OCI-M2 (cell line): Measurements from ENCODE around the gene IGSF9B.

Source experiments
- DNase-seq: peaks from one replicate; lab custom pipeline; 2025; ENCODE audit not compliant: unreplicated experiment; lab: John Stamatoyannopoulos, UW

IGSF9B gene

DNA sequence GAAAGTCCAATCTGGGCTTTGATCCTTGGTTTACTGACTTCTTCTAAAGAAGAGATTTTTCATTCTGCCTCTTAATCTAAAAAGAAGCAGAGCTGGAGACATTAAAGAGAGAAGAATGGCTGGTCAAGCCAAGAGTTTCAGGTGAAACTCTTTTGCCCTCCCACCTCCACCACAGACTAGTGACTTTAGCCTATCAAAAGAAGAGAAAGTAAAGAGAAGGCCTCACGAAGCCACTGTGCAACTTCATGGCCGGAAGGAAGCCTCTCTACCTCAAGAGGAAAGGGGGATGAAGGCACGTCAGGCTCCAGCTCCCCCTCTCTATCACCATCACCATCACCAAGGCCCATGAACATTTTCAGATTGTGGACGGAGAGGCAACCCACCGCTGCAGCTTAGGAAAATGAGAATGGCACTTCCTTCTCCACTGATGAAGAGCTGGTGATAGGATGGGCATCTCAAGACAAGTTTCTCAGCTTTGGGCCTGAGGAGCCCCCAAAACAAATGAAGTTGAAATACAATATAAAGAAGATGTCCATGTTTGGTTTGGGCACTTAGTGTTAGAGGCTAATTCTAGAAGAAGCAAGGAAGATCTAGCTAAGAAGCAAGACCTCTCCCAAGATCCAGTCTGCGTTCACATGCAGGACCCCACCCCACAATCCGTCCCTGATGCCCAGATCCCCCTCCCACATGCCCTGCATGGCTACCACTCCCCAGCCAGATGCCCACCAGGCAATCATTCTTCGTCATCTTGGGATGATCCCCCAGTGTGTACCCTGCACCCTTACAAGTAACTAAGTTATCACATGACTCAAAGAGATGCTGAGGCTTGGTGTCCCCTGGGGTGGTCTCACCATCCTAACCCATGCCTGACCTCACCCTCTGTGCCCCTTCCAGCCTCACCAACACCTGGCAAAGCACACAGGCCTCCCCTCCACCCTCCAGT lies 52.6 kb downstream of the IGSF9B start:
- DNase-seq, result no peak

DNA sequence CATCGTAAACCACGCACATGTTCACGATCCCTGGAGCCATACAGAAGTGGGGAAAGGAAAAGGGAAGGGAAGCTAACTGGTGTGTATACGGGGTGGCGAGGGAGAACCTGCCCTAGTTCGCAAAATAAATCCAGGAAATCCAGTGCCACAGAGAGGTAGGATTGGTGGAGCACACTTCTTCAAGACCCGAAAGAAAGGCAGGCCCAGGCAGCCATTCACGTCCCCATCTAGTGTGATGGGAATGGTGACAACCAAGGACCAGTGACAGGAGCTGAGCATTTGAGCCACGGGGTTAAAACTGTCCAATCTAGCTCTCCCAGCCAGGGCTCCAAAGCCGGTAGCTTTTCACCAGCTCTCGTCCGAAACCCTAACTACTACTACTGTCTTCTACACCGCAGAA lies 53.7 kb downstream of the IGSF9B start:
- no peak for DNase-seq

DNA sequence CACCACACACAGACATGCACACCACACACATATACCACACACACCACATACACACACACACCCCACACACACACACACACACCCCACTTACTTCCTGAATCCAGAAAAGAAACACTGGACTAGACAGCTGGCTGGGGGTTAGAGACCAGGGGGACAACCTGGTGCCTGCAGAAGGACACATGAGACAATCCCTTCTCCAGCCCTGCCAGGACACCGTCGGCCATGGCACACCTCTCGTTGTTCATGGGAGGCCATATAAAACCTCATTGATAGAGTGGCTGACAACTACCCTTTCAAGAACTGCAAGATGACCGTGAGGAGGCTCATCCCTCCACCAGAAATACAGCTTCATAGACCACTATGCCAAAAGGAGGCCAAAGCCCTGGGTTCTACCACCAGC lies 54.3 kb downstream of the IGSF9B start:
- no peak for DNase-seq

DNA sequence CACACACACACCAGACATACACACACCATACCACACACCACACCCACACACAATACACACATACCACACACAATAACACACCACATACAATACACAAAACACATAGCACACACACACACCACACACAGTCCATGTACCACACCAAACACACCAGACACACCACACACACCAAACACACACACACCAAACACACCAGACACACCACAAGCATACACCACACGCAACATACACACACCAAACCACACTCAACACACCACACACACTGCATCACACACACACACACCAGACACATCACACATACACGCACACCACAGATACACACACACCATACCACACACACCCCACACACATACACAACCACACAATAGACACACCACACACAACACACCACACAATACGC lies 54.8 kb downstream of the IGSF9B start:
- DNase-seq, result no peak

DNA sequence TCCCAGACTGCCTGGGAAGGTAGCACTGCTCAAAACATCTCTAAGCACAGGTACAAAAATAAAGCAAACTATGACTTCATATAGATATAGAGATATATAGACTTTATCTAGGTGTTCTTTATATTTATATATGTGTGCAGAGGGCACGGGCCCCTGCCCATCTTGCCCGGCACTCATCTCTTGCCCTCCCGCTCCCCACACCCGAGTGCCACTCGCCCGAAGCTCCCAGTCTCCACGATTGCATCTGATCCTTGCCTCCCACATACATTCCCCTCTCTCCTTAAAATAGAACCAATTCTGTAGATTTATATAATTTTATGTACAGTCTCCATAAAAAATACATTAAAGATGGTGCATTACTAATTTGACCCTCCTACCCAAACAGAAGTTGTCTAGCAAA lies 55.5 kb downstream of the IGSF9B start:
- DNase-seq, result no peak

DNA sequence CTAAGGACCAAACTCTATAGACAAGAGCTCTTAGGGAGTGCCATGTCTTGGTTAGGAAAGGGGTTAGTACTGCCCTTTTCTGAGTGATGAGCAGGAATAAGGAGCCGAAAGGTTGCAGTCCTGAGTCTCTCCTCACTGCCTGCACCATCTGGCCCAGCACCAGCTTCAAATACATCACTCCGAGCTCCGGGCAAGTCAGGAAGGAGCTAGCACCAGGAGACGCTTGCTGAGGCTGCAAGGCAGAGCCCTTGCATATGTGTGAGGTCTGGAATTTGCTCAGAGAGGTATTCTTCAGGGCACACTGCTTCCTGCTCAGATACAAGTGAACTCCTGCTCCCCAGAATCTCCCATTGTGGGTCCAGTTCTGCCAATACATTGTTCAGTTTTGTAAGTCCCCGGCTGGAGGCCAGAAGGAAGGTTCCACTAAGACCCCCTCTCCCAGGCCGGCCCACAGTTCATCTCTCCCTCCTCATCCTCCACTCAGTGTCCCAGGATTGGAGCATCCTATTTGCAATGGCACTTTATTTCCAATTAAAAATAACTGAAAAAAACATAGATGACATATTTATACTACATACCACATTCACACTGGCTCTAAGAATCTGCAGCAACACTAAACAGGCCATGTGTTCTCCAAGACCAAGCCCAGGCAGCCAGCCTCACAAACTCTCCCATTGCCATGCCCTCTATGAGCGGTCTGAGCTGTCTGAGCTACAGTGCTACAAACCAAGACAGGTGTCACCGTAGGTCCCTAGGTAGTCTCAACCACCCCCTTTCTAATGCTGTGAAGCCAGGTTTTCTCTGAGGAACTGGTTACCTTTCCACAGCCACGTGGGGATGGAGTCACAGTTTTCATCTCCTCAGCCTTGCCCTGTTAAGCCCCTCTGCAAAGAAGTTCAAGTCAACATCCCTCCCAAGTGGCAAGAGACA lies 56.3 kb downstream of the IGSF9B start:
- DNase-seq, result no peak

DNA sequence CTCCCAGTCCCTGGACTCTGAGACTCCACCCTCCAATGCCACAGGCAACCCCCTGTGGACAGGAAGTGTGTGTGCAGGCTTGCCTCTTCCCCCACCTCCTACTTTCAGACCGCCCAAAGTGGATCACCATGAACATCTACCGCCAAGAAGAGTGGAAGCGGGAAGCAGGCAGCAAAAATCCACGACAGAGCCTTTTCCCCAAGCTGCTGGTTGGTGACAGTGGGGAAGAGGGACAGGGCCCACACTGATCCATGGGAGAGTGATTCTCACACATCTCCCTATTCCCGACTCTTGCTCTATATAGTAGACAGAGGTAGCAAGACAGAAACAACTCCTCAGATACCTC lies 58.0 kb downstream of the IGSF9B start:
- no peak for DNase-seq

DNA sequence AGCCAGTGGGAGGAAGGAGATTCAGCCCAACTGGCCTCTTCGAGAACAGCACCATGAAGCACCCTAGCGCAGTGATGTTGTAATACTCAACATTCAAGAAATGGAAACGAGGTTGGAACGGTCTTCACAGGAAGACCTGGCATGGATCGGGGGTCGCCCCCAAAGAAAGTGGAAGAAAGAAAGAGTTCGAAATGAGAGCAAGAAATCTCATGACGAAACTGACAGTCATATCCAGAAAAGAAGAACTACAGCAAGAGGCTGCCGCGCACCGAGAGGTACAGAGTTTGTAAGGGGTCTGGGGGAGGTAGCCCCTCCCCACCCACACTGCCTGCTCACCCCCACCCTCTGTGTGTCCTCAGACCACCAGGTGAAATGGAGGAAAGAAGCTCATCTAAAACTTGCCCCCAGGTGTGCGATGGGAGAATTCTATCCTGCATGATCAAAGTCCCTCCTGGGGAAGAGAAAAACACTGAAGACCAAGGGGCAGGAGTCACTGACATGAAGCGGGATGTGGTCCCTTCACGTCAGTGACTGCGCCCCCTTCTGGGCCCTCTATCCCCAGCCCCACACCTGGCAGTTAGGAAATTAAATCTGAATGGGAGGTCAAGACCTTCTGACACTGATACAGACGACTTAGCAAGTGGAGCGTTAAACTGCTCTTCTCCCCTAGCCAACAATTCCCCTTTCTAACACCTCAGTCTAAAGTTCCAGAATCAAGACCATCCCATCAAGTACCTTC lies 58.6 kb downstream of the IGSF9B start:
- DNase-seq, result no peak

DNA sequence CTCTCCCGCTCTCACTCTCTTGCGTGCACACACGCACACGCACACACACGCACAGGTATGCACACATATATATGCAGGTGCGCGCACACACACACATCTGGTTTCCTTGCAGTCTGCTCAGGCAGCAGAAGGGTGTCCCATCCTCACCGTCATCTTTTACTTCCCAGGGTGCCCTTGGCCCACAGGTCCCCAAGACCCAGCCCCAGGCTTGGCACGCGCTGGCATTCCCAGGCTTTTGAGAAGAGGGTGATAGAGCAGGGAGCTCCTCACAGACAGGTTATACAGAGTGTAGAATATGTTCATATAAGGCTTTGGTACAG lies 59.5 kb downstream of the IGSF9B start:
- no peak for DNase-seq

DNA sequence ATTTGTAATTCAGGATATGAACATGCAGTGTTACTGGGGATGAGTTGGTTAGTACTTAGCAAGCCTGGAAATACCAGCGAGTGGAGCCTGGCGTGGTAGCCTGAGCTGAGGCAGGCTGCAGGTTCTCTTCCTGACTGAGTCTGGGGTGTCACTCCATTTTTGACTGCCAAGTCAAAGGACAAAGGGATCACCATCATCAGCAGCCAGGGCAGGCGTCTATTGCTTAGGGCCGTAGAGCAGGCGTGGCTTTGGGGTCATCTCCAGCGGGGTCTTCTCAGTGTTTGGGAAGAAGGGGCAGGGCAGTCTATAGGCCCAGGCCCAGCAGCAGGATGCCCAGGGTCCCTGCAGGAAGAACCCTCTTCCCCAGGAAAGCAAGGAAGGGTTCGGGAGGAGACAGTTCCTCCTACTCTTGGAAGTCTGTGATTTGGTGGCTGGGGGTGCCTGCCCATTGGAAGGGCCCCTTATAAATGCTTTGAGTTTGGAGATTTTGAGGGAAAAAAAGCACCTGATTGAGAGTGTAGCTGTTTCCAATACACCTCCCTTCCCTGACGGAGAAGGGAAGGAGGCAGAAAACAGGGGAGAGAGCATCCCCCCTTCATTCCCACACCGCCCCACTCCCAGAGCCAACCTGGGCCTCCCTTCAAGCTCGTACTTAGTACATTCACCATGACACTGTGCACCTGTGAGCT lies 60.0 kb downstream of the IGSF9B start:
- DNase-seq, result no peak

DNA sequence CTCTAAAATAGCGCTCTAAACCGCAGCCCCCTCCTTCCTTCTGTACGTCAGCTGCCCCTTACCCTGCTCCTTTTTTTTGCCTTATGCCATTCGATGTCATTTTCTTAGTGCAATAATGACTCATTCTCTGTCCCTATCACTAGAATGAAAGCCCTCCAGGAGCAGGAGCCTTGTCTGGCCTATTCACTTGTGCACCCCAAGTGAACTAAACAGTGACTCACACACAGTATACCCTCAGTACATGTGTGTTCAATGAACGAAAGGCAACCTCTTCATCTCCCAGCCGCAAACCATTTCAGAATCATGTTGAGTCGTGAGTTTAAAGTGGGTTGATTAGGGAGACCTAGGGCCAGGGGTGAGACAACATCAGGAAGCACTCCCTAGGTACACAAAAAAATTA lies 60.7 kb downstream of the IGSF9B start:
- no peak for DNase-seq

DNA sequence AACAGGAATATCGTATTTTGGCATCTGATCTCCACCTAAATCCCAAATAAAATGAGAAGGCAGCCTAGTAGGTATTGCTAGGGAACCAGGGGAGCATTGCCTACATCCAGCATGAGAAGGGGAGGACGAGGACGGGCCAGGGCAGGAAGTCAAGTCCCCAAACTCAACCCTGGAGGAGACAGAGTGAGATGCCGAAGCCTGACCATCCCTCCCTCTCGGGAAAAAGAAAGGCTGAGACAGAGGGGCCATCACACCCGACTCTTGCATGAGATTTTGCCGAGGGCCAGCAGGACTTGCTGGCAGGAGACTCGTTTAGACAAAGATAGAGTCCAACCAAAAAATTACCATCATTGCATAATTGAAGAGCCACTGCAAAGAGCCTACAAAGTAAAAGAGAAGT lies 61.2 kb downstream of the IGSF9B start:
- DNase-seq, result no peak

DNA sequence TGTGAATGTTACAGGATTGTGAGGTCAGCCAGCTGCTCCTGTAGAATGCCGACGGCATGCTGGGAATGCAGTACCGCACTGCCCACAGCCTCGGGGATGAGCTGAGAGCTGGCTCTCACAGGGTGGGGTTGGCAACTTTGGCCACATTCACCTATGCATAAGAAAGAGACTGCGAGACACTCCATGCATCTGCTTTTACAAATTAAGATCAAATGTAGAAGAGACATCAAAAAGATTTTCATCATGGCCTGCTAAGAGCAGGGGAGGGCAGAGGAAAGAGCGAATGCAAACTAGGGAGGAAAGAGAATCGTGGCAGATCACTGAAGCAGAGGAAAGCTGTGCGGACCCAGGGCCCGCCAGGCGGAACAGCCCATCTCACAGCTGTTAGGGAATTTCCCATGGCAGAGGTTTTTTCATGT lies 61.7 kb downstream of the IGSF9B start:
- no peak for DNase-seq

DNA sequence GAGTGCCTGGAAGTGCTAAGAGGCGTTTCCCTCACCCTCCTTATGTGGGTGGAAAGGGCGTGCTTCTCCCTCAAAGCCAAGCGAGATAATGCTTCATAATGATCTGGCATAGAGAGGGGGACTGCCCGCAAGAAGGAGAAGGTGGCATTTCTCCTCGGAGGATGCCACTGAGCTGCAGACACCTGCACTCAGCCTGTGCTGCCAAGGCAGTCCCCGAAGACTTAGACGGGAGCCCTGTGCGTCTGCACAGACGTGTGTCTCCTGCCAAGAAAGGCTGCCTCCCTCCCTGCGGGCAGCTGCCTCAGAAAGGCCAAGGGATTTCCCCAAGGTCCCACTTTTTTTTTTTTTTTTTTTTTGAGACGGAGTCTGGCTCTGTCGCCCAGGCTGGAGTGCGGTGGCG lies 63.4 kb downstream of the IGSF9B start:
- DNase-seq, result no peak

DNA sequence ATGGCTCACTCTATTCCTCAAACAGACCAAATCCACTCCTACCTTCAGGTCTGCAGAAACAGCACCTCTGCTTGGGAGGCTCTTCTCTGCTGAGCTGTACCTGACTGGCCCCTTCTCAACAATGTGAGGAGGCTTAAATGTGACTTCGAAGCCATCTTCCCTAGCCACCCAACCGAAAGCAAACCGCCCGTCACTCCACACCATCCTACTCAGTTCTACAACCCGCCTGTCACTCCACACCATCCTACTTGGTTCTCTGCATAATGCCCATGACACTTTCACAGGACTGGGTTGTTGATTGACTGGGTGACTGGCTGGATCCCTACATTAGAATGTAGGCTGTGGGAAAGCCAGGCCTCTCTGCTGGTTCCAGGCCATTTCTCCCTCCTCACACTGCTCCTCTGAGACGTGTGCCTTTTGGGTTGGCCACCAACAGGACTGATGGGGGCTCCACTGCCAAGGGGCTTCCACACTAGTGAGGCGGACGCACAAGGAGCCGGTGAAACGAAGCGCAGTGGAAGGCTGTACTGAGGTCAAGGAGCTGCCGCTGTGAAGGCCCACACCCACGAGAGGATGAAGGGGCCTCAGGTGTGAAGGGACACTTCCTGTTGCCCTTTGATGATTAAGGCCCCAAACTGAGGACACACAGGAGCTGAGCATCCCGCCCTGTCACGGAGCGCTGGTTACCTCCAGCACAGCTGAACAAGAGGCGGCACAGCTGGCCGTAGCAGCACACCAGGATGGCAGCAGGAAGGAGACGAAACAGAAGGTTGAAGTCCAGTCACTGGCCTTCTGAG lies 64.0 kb downstream of the IGSF9B start:
- DNase-seq, result no peak

DNA sequence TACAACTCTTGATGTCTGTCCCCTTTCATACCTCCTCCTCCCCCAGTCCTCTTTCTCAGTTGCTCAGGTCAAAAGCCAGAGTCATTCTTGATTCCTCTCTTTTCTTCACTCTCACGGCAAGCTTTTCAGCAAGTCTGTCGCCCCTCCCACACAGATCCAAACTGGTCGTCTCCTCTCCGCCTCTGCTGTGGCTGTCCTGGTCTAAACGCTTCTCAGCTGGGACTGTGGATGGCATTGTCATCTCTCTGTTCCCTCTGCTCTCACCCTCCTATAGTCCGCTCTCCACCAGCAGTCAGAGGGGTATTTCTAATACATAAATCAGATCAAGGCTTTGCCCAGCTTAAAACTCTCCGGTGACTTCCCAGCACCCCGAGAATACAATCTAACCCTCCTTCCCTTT lies 64.6 kb downstream of the IGSF9B start:
- DNase-seq, result no peak

DNA sequence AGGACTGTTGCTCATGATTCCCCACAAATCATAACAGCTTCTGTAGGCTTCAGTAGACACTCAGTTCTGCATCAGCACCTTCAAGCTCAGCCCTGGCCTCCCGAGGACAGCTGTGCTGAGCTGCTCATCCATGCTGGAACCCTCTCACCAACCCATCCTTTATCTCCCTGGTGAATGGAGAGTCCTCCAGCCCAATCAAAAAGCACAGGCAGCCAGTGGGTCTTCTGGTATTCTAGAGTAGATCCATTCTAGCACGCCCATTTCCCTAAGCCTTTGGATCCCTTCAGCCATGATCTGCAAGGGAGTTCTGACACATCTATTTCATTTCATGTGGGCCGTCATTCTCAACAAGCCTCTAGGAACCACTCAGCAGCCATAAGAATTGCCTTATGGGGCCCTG lies 66.9 kb downstream of the IGSF9B start:
- no peak for DNase-seq

DNA sequence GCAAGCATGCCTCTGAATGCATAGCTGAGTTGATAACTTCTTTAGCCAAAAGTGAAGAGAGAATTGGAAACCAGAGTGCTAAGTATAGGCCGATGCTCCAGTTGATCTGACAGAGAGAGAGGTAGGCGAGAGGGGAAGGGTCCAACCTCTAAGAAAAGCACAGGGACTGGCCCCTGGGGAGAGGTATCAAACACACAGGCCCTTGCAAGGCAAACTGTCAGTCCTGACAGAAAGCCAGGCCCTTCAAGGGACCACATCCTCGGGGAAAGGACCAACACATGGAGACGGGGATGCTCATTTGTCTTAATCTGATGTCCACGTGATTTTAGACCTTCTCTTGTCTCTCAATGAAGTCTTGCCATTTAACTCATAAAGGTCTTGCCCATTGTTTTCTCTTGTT lies 67.6 kb downstream of the IGSF9B start:
- DNase-seq, result no peak

DNA sequence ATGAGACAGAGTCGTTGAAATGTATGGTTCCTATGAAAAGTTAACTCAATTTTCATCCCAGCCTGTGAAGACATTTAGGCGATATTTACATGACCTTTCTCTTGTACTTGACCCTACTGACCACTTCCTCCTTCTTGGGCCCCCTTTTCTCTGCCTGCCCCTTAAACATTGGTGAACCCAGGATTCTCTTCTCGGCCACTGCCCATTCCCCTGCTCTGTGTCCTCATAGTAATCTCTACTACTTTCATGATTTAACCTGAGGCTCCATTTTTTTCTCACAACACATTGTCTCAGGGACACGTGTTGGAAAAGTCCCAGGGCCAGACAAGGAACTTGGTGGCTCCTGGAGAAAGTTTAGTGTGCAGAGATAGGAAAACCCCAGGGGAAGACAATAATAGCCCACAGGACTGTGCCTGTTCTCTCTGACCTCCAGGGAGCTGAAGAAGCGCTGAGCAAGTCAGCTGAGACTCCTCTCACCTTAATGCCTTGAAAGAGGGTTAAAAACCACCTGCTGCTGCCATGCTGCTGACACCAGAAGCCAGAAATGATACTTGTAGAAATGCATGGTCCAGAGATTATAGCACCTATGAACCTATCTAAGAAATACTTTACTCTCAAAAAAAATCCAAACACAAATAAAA lies 69.0 kb downstream of the IGSF9B start:
- DNase-seq, result no peak

DNA sequence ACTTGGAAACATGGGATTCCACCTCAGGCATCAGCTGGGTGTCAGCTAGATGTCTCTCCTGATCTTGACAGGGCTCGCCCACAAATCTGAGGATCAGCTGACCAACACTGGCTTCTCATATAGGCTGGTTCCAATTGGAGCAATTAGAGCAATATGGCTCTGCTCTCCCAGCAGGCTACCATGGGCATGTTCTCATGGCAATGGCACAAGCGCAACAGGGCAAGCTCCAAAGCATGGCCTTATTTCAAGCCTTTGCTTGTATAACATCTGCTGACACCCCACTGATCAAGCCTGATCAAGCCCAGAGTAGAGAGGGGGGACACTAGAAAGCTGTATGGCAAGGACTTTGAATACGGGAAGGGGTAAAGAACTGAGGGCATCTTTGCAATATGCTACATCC lies 70.7 kb downstream of the IGSF9B start:
- no peak for DNase-seq
